Liver (tissue), 9 donors: ENCODE results near the gene CSNK1G2. TPM values are rescaled to one million over a fixed set of nuclear protein-coding genes. Genes with fewer than 3 reads are reported as not detected.

Experiments
- DNase-seq: peaks from one replicate; pipeline ENCODE4 v3.0.0-alpha.2; 2017; ENCODE audit warnings: low spot score
- H3K27ac ChIP-seq, 2 donors: one replicate each; pipeline ENCODE4 v1.7.0; 2013; ENCODE audit warnings: inconsistent platforms in 2 of 2, low read length in 2 of 2, control low read depth in 1 of 2, low read depth in 1 of 2, mild to moderate bottlenecking in 1 of 2
- H3K27me3 ChIP-seq, 4 donors: one replicate each; pipeline versions ENCODE4 v1.6.1 to v1.7.0; 2013; ENCODE audit warnings: low read length in 3 of 4, inconsistent platforms in 1 of 4, mild to moderate bottlenecking in 1 of 4, moderate library complexity in 1 of 4; ENCODE audit not compliant: control insufficient read depth in 4 of 4, insufficient read depth in 4 of 4
- H3K36me3 ChIP-seq, 4 donors: one replicate each; pipeline versions ENCODE4 v1.6.1 to v1.7.0; 2013; ENCODE audit warnings: low read length in 3 of 4, mild to moderate bottlenecking in 3 of 4, low read depth in 1 of 4, moderate library complexity in 1 of 4; ENCODE audit not compliant: control insufficient read depth in 4 of 4, insufficient read depth in 3 of 4
- H3K4me1 ChIP-seq, 4 donors: one replicate each; pipeline versions ENCODE4 v1.6.1 to v1.7.0; 2013; ENCODE audit warnings: low read length in 3 of 4, mild to moderate bottlenecking in 3 of 4, moderate library complexity in 1 of 4; ENCODE audit not compliant: control insufficient read depth in 4 of 4, insufficient read depth in 4 of 4
- H3K4me3 ChIP-seq, 3 donors: one replicate each; pipeline versions ENCODE4 v1.6.1 to v1.7.0; 2013; ENCODE audit warnings: low read length in 3 of 3, control low read depth in 1 of 3, low read depth in 1 of 3, mild to moderate bottlenecking in 1 of 3
- H3K9ac ChIP-seq, 2 donors: one replicate each; pipeline ENCODE4 v1.7.0; 2013; ENCODE audit warnings: low read length in 2 of 2, mild to moderate bottlenecking in 2 of 2, moderate library complexity in 2 of 2, control low read depth in 1 of 2, low read depth in 1 of 2
- H3K9me3 ChIP-seq, 4 donors: one replicate each; pipeline versions ENCODE4 v1.6.1 to v1.7.0; 2013; ENCODE audit warnings: low read length in 3 of 4; ENCODE audit not compliant: control insufficient read depth in 4 of 4
- CTCF ChIP-seq: fragments of 150-350 bp; IDR thresholded peaks from 2 replicates; pipeline ENCODE4 v1.5.1; 2017; ENCODE audit warnings: improper control_type of control experiment, low read depth, low read length; ENCODE audit not compliant: missing input control
- EGR1 ChIP-seq, 2 donors: IDR thresholded peaks; 2 replicates each; pipeline ENCODE4 v1.6.1; 2016 to 2018; ENCODE audit warnings: antibody characterized with exemption in 2 of 2, low read depth in 2 of 2
- FOXA1 ChIP-seq: IDR thresholded peaks from 2 replicates; pipeline ENCODE4 v1.6.1; 2016; ENCODE audit warnings: antibody characterized with exemption
- FOXA2 ChIP-seq: IDR thresholded peaks from 2 replicates; pipeline ENCODE4 v1.6.1; 2016; ENCODE audit warnings: antibody characterized with exemption
- GABPA ChIP-seq, 2 donors: IDR thresholded peaks in 1 of 2; conservative IDR thresholded peaks in 1 of 2; 2 replicates each; pipeline ENCODE4 v1.6.1; 2016; ENCODE audit warnings: antibody characterized with exemption in 2 of 2, mild to moderate bottlenecking in 1 of 2, moderate library complexity in 1 of 2
- HNF4A ChIP-seq, 2 donors: conservative IDR thresholded peaks; 2 replicates each; pipeline ENCODE4 v1.6.1; 2016; ENCODE audit warnings: antibody characterized with exemption in 2 of 2, mild to moderate bottlenecking in 2 of 2
- HNF4G ChIP-seq: IDR thresholded peaks from 2 replicates; pipeline ENCODE4 v1.6.1; 2016; ENCODE audit warnings: antibody characterized with exemption
- JUND ChIP-seq, 2 donors: IDR thresholded peaks; 2 replicates each; pipeline ENCODE4 v1.6.1; 2016; ENCODE audit warnings: antibody characterized with exemption in 2 of 2
- NR2F2 ChIP-seq: IDR thresholded peaks from 2 replicates; pipeline ENCODE4 v1.6.1; 2016; ENCODE audit warnings: antibody characterized with exemption
- RAD21 ChIP-seq, 2 donors: IDR thresholded peaks; 2 replicates each; pipeline ENCODE4 v1.6.1; 2016; ENCODE audit warnings: antibody characterized with exemption in 2 of 2, mild to moderate bottlenecking in 2 of 2
- REST ChIP-seq: IDR thresholded peaks from 2 replicates; pipeline ENCODE4 v1.6.1; 2016; ENCODE audit warnings: antibody characterized with exemption, mild to moderate bottlenecking
- RXRA ChIP-seq, 2 donors: IDR thresholded peaks; 2 replicates each; pipeline ENCODE4 v1.6.1; 2017 to 2018; ENCODE audit warnings: antibody characterized with exemption in 2 of 2, mild to moderate bottlenecking in 1 of 2
- TAF1 ChIP-seq: conservative IDR thresholded peaks from 2 replicates; pipeline ENCODE4 v1.6.1; 2016; ENCODE audit warnings: antibody characterized with exemption, mild to moderate bottlenecking
- YY1 ChIP-seq: IDR thresholded peaks from 2 replicates; pipeline ENCODE4 v1.6.1; 2016; ENCODE audit warnings: antibody characterized with exemption, mild to moderate bottlenecking
- WGBS: extraction: QIAGEN DNeasy Blood & Tissue Kit; methylation state at CpG from one replicate; pipeline ENCODE4 v1.1.7; 2013; 5-methylcytosine and 5-hydroxymethylcytosine counted together
- polyA plus RNA-seq, 2 donors: library from polyadenylated mRNA; stranded (reverse) in 1 of 2; unstranded in 1 of 2; fragments of 200-250 nt in 1 of 2; fragments of >200 nt in 1 of 2; fragmentation: Nextera tagmentation in 1 of 2; extraction: Ambion mirVana in 1 of 2; gene quantifications; one replicate each; pipeline versions ENCODE4 v1.2.1 to v1.2.3, GENCODE V29; 2013 to 2015
- total RNA-seq, 2 donors: library from RNA; depleted of rRNA; stranded (reverse); fragments of >200 nt; gene quantifications; one replicate each; pipeline ENCODE4 v1.2.3, GENCODE V29; 2014
- TF ChIP-seq, protein P1 (sequence below): IDR thresholded peaks from 2 replicates; pipeline ENCODE4 v1.6.1; 2016; ENCODE audit warnings: antibody characterized with exemption
- TF ChIP-seq, protein P2 (sequence below): IDR thresholded peaks from 2 replicates; pipeline ENCODE4 v1.6.1; 2016; ENCODE audit warnings: antibody characterized with exemption
- TF ChIP-seq, protein P3 (sequence below): IDR thresholded peaks from 2 replicates; pipeline ENCODE4 v1.6.1; 2016; ENCODE audit warnings: antibody characterized with exemption
- donor health status: healthy.
- donor health status: healthy.
- donor health status: healthy.
- donor health status: healthy.
- donor health status: healthy.

The CSNK1G2 gene
- total and polyA plus RNA-seq, 4 donors = 3.5 to 30.6 (median 23.9) TPM

DNA sequence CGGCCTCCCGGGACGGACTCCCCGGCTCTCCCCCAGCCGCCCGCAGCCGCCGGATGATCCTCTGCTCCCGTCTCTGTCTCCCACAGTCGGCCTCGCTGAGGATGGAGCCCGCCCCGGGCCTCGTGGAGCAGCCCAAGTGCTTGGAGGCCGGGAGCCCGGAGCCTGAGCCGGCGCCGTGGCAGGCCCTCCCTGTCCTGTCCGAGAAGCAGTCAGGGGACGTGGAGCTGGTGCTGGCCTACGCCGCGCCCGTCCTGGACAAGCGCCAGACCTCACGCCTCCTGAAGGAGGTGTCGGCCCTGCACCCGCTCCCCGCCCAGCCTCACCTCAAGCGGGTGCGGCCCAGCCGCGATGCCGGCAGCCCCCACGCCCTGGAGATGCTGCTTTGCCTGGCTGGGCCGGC lies 29.0 kb upstream of the CSNK1G2 start:
- H3K27ac ChIP-seq = no peak overlapping the region
- H3K36me3 ChIP-seq = peaks cover 0 to 11% (median 4%) of the 10 kb centered on the region in 4 donors
- TF ChIP-seq NR2F2 = no peak
- TF ChIP-seq FOXA2 = no peak
- TF ChIP-seq FOXA1 = no peak
- no peak for TF ChIP-seq YY1
- TF ChIP-seq GABPA (IDR thresholded peaks at IDR 0.05 in 1 of 2, conservative IDR thresholded peaks at IDR 0.05 in 1 of 2) = no peak
- TF ChIP-seq HNF4A (conservative IDR thresholded peaks at IDR 0.05) = no peak
- TF ChIP-seq RXRA (IDR thresholded peaks at IDR 0.05) = no peak
- TF ChIP-seq, protein P1, sequence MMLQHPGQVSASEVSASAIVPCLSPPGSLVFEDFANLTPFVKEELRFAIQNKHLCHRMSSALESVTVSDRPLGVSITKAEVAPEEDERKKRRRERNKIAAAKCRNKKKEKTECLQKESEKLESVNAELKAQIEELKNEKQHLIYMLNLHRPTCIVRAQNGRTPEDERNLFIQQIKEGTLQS = no peak
- TF ChIP-seq CTCF = no peak
- no peak for TF ChIP-seq JUND (IDR thresholded peaks at IDR 0.05)
- TF ChIP-seq HNF4G = no peak
- TF ChIP-seq EGR1 (IDR thresholded peaks at IDR 0.05; ENCODE audit: low read depth in 2 of 2) = no peak
- TF ChIP-seq, protein P2, sequence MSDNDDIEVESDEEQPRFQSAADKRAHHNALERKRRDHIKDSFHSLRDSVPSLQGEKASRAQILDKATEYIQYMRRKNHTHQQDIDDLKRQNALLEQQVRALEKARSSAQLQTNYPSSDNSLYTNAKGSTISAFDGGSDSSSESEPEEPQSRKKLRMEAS = no peak
- TF ChIP-seq RAD21 (IDR thresholded peaks at IDR 0.05) = no peak
- no peak for TF ChIP-seq TAF1
- no peak for TF ChIP-seq REST
- TF ChIP-seq, protein P3, sequence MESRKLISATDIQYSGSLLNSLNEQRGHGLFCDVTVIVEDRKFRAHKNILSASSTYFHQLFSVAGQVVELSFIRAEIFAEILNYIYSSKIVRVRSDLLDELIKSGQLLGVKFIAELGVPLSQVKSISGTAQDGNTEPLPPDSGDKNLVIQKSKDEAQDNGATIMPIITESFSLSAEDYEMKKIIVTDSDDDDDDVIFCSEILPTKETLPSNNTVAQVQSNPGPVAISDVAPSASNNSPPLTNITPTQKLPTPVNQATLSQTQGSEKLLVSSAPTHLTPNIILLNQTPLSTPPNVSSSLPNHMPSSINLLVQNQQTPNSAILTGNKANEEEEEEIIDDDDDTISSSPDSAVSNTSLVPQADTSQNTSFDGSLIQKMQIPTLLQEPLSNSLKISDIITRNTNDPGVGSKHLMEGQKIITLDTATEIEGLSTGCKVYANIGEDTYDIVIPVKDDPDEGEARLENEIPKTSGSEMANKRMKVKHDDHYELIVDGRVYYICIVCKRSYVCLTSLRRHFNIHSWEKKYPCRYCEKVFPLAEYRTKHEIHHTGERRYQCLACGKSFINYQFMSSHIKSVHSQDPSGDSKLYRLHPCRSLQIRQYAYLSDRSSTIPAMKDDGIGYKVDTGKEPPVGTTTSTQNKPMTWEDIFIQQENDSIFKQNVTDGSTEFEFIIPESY = no peak
- WGBS = 91% methylated on average over 37 of the region's 37 CpGs
- H3K9me3 ChIP-seq = no peaks in the 10 kb centered on the region
- no peak for DNase-seq
- H3K4me1 ChIP-seq = peaks cover 0 to 5% (median 2%) of the 10 kb centered on the region in 4 donors
- H3K27me3 ChIP-seq = no peaks in the 10 kb centered on the region
- no peak overlapping the region for H3K9ac ChIP-seq
- no peak overlapping the region for H3K4me3 ChIP-seq
